ENCODE measurements around the gene PDE4B.
"Not testable (repeated sequence)": the region's sequence is repeated elsewhere in the genome, so short reads cannot be mapped to it uniquely, and the experiment has no call there.

GRCh38 chr1:66057448-66057847, 264.8 kb downstream of the PDE4B start:
- TF ChIP-seq, protein P1, sequence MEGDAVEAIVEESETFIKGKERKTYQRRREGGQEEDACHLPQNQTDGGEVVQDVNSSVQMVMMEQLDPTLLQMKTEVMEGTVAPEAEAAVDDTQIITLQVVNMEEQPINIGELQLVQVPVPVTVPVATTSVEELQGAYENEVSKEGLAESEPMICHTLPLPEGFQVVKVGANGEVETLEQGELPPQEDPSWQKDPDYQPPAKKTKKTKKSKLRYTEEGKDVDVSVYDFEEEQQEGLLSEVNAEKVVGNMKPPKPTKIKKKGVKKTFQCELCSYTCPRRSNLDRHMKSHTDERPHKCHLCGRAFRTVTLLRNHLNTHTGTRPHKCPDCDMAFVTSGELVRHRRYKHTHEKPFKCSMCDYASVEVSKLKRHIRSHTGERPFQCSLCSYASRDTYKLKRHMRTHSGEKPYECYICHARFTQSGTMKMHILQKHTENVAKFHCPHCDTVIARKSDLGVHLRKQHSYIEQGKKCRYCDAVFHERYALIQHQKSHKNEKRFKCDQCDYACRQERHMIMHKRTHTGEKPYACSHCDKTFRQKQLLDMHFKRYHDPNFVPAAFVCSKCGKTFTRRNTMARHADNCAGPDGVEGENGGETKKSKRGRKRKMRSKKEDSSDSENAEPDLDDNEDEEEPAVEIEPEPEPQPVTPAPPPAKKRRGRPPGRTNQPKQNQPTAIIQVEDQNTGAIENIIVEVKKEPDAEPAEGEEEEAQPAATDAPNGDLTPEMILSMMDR (IDR thresholded peaks at IDR 0.05; ENCODE audit: poor library complexity, severe bottlenecking): not testable (repeated sequence)
- TF ChIP-seq, protein P2, sequence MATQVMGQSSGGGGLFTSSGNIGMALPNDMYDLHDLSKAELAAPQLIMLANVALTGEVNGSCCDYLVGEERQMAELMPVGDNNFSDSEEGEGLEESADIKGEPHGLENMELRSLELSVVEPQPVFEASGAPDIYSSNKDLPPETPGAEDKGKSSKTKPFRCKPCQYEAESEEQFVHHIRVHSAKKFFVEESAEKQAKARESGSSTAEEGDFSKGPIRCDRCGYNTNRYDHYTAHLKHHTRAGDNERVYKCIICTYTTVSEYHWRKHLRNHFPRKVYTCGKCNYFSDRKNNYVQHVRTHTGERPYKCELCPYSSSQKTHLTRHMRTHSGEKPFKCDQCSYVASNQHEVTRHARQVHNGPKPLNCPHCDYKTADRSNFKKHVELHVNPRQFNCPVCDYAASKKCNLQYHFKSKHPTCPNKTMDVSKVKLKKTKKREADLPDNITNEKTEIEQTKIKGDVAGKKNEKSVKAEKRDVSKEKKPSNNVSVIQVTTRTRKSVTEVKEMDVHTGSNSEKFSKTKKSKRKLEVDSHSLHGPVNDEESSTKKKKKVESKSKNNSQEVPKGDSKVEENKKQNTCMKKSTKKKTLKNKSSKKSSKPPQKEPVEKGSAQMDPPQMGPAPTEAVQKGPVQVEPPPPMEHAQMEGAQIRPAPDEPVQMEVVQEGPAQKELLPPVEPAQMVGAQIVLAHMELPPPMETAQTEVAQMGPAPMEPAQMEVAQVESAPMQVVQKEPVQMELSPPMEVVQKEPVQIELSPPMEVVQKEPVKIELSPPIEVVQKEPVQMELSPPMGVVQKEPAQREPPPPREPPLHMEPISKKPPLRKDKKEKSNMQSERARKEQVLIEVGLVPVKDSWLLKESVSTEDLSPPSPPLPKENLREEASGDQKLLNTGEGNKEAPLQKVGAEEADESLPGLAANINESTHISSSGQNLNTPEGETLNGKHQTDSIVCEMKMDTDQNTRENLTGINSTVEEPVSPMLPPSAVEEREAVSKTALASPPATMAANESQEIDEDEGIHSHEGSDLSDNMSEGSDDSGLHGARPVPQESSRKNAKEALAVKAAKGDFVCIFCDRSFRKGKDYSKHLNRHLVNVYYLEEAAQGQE (IDR thresholded peaks at IDR 0.05; ENCODE audit: borderline replicate concordance): not testable (repeated sequence)
- not testable (repeated sequence) for TF ChIP-seq SMC3 (conservative IDR thresholded peaks at IDR 0.05; ENCODE audit: poor library complexity); EZH2 (IDR thresholded peaks at IDR 0.05; ENCODE audit: borderline replicate concordance, insufficient read depth, low read length, poor library complexity, severe bottlenecking); EP300 (conservative IDR thresholded peaks at IDR 0.05; ENCODE audit: poor library complexity, severe bottlenecking); MXI1 (conservative IDR thresholded peaks at IDR 0.05; ENCODE audit: poor library complexity, severe bottlenecking)

All from neural cell (in vitro differentiated cells).